SK-N-MC (cell line): ENCODE data around the gene MINDY4.

Source experiments
- DNase-seq: peaks from one replicate; pipeline ENCODE4 v3.0.0-alpha.2; 2011; ENCODE audit warnings: low read depth, low spot score
- H3K27ac ChIP-seq: fragments of 200-600 bp; sonication (generic); 2 replicates; pipeline ENCODE4 v1.5.1; 2016; ENCODE audit warnings: mixed run types
- H3K36me3 ChIP-seq: fragments of 200-600 bp; sonication (generic); 2 replicates; pipeline ENCODE4 v1.6.1; 2017; ENCODE audit warnings: antibody characterized with exemption, low read length, mixed read lengths; ENCODE audit not compliant: insufficient read depth
- H3K4me3 ChIP-seq: fragments of 200-600 bp; sonication (generic); 2 replicates; pipeline ENCODE4 v1.5.1; 2016
- H3K9ac ChIP-seq: fragments of 200-600 bp; sonication (generic); 2 replicates; pipeline ENCODE4 v1.8.0; 2017; ENCODE audit warnings: mixed run types, mixed read lengths; ENCODE audit not compliant: insufficient read length
- H3K9me3 ChIP-seq: fragments of 200-600 bp; sonication (generic); 2 replicates; pipeline ENCODE4 v1.6.1; 2017; ENCODE audit warnings: low read depth, mild to moderate bottlenecking, antibody characterized with exemption, low read length, moderate library complexity, mixed read lengths
- EZH2 ChIP-seq: fragments of 200-600 bp; sonication (generic); IDR thresholded peaks from one replicate; pipeline ENCODE4 v1.6.1; 2017; ENCODE audit warnings: antibody characterized with exemption
- FOXP2 ChIP-seq: optimal IDR thresholded peaks from 2 replicates; pipeline ENCODE3; 2011; ENCODE audit warnings: mild to moderate bottlenecking, moderate library complexity; ENCODE audit not compliant: insufficient read depth; ENCODE audit errors: extremely low read length, control extremely low read depth
- POLR2AphosphoS5 ChIP-seq: IDR thresholded peaks from 2 replicates; pipeline ENCODE4 v1.6.1; 2012; ENCODE audit warnings: mild to moderate bottlenecking, low read depth, low read length, borderline replicate concordance

The MINDY4 gene

DNA sequence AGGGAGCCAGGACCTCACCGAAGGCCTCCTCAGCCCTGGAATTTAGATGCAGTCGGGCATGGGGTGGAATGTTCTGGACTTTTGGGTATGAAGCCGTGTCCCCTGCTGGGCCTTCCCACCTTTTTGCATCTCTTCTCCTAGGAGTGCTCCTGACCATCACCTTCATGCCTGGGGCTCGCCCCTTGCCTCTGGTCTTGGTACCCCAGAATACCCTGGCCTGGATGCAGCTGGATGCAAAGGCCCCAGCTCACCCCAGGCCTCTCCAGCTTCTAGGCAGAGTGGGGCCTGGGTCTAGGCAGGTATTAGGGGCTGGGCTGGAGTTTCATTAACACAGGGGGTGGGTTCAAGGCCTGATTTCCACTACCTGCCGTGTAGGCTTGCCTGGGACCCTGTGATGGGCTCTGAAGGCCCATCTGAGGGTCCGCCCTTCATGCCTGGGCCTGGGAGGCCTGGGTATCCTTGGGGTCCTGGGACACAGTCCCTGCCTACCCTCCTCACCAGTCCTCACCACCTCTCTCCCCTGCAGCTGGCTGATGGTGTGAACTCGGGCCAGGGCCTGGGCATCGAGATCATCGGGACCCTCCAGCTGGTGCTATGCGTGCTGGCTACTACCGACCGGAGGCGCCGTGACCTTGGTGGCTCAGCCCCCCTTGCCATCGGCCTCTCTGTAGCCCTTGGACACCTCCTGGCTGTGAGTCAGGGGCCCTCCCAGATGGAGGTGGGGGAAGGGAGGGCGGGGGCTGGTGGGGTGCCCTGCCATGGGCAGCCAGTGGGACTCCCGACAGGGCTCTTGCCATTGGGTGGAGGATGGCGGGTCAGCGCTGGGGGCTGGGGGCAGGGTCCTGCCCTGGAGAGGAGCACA lies 150.6 kb downstream of the MINDY4 start:
- TF ChIP-seq FOXP2 = no peak
- no peak for TF ChIP-seq EZH2
- no peak for TF ChIP-seq POLR2AphosphoS5
- Histone ChIP-seq H3K9me3 (no peaks in the 10 kb centered on the region), H3K36me3 (no peaks in the 10 kb centered on the region), H3K9ac (no peak overlapping the region), H3K27ac (no peak overlapping the region), H3K4me3 (no peak overlapping the region)
- no peak for DNase-seq

DNA sequence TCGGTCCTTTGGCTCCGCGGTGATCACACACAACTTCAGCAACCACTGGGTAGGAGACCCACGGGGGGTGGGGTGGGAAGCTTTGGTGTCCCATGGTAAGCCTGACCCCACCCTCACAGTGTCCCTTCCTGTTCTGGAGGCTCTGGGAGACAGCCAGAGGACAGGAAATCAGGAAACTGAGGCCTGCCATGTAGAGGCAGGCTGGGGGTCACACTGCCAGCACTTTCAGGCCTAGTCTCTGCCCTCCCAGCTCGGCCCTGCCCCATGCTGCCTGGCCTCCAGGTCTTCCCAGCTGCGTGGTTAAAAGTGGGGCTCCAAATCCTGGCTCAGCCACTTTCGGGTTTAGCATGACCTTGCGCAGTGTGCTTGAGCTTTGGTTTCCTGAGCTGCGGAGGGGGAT lies 151.4 kb downstream of the MINDY4 start:
- Histone ChIP-seq H3K27ac (no peak overlapping the region), H3K9me3 (no peaks in the 10 kb centered on the region), H3K4me3 (no peak overlapping the region), H3K36me3 (no peaks in the 10 kb centered on the region), H3K9ac (no peak overlapping the region)
- DNase-seq = no peak
- TF ChIP-seq POLR2AphosphoS5 (no peak), FOXP2 (no peak), EZH2 (no peak)

- Histone ChIP-seq H3K9ac (no peak overlapping the region), H3K36me3 (no peaks in the 10 kb centered on the region), H3K4me3 (no peak overlapping the region), H3K27ac (no peak overlapping the region), H3K9me3 (no peaks in the 10 kb centered on the region)
- DNase-seq = no peak
- TF ChIP-seq POLR2AphosphoS5 = no peak
- TF ChIP-seq FOXP2 = no peak
- no peak for TF ChIP-seq EZH2
Measured at GRCh38 chr7:30923009-30923773, 152.0 kb downstream of the MINDY4 start.

- H3K36me3 ChIP-seq = no peaks in the 10 kb centered on the region
- H3K4me3 ChIP-seq = no peak overlapping the region
- no peak for TF ChIP-seq POLR2AphosphoS5
- TF ChIP-seq FOXP2 = no peak
- TF ChIP-seq EZH2 = no peak
- no peaks in the 10 kb centered on the region for H3K9me3 ChIP-seq
- no peak overlapping the region for H3K27ac ChIP-seq
- H3K9ac ChIP-seq = no peak overlapping the region
- DNase-seq = no peak
Measured at GRCh38 chr7:30923774-30924413, 152.7 kb downstream of the MINDY4 start.

- Histone ChIP-seq H3K9ac (no peak overlapping the region), H3K9me3 (no peaks in the 10 kb centered on the region), H3K27ac (no peak overlapping the region), H3K4me3 (no peak overlapping the region), H3K36me3 (no peaks in the 10 kb centered on the region)
- DNase-seq = no peak
- TF ChIP-seq POLR2AphosphoS5 (no peak), FOXP2 (no peak), EZH2 (no peak)
Measured at GRCh38 chr7:30924624-30925023, 153.4 kb downstream of the MINDY4 start.

GRCh38 chr7:30925117-30925516 lies 153.9 kb downstream of the MINDY4 start:
- no peaks in the 10 kb centered on the region for H3K9me3 ChIP-seq
- no peak for TF ChIP-seq FOXP2
- no peak for TF ChIP-seq POLR2AphosphoS5
- no peak for TF ChIP-seq EZH2
- H3K36me3 ChIP-seq = no peaks in the 10 kb centered on the region
- no peak overlapping the region for H3K4me3 ChIP-seq
- no peak for DNase-seq
- H3K27ac ChIP-seq = no peak overlapping the region
- no peak overlapping the region for H3K9ac ChIP-seq

- DNase-seq = no peak
- Histone ChIP-seq H3K9ac (no peak overlapping the region), H3K9me3 (no peaks in the 10 kb centered on the region), H3K4me3 (no peak overlapping the region), H3K36me3 (no peaks in the 10 kb centered on the region), H3K27ac (no peak overlapping the region)
- TF ChIP-seq POLR2AphosphoS5 (no peak), EZH2 (no peak), FOXP2 (no peak)
Measured at GRCh38 chr7:30925913-30926312, 154.7 kb downstream of the MINDY4 start.

DNA sequence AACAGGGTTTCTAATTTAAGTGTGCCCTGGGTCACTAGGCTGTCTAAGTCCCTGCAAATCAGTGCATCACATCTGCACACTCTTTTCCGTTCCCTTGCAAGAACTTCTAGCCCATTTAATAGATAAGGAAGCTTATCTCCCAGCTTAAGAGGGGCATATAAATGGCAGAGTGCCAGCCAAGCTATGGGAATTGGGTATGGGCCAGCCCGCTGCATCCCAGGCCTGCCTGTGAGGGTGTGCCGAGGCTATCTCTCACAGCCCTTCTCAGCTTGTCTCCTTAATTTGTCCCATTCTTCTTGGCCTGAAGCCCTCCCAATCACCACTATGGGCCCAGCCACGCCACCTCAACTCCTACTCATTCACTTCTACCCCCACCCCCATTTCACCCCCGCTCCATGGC lies 155.1 kb downstream of the MINDY4 start:
- no peaks in the 10 kb centered on the region for H3K36me3 ChIP-seq
- H3K27ac ChIP-seq = no peak overlapping the region
- no peak overlapping the region for H3K4me3 ChIP-seq

More for the DNA sequence above, 155.1 kb downstream of the MINDY4 start:
- no peak overlapping the region for H3K9ac ChIP-seq
- no peak for TF ChIP-seq EZH2
- TF ChIP-seq FOXP2 = no peak
- no peak for TF ChIP-seq POLR2AphosphoS5
- DNase-seq = no peak
- no peaks in the 10 kb centered on the region for H3K9me3 ChIP-seq
